Measurements from ENCODE around the gene SPAG4. TPM values are rescaled to one million over a fixed set of nuclear protein-coding genes. Genes with fewer than 3 reads are reported as not detected.

SPAG4 gene
- total RNA-seq, 3 donors from 2014 or later: 3.4 to 9.2 (median 3.4) TPM

DNA sequence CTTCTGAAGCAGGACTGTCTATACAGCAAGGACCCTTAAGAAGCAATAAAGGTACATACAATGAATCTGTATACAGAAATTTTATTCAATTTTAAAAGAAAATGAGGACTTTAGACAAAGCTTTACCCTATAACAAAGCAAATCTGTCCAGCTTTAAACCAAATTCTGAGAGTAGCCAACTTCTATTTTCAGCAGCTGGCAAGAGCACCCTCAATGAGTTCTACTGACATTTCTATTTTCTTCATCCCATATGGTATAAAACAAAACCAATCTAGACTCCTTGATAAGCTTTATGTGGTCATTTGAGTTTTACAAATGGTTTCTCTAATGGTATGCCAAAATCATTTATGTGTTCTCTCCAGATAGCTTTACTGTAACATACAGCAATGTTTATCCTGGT is 36.3 kb downstream of the SPAG4 start:
- H3K4me1 ChIP-seq: no peaks in the 10 kb centered on the region
- TF ChIP-seq, protein P1, sequence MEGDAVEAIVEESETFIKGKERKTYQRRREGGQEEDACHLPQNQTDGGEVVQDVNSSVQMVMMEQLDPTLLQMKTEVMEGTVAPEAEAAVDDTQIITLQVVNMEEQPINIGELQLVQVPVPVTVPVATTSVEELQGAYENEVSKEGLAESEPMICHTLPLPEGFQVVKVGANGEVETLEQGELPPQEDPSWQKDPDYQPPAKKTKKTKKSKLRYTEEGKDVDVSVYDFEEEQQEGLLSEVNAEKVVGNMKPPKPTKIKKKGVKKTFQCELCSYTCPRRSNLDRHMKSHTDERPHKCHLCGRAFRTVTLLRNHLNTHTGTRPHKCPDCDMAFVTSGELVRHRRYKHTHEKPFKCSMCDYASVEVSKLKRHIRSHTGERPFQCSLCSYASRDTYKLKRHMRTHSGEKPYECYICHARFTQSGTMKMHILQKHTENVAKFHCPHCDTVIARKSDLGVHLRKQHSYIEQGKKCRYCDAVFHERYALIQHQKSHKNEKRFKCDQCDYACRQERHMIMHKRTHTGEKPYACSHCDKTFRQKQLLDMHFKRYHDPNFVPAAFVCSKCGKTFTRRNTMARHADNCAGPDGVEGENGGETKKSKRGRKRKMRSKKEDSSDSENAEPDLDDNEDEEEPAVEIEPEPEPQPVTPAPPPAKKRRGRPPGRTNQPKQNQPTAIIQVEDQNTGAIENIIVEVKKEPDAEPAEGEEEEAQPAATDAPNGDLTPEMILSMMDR (IDR thresholded peaks at IDR 0.05): no peak
- no peak for TF ChIP-seq POLR2A (IDR thresholded peaks at IDR 0.05)
- H3K27ac ChIP-seq: no peak overlapping the region
- no peak for DNase-seq (ENCODE audit: low spot score in 2 of 2)
- H3K36me3 ChIP-seq: no peaks in the 10 kb centered on the region
- no peaks in the 10 kb centered on the region for H3K27me3 ChIP-seq
- H3K4me3 ChIP-seq: no peak overlapping the region
- intact Hi-C loops (cut with DNase I; ENCODE audit: low total_unique reads): no loop called here
- no peaks in the 10 kb centered on the region for H3K9me3 ChIP-seq

DNA sequence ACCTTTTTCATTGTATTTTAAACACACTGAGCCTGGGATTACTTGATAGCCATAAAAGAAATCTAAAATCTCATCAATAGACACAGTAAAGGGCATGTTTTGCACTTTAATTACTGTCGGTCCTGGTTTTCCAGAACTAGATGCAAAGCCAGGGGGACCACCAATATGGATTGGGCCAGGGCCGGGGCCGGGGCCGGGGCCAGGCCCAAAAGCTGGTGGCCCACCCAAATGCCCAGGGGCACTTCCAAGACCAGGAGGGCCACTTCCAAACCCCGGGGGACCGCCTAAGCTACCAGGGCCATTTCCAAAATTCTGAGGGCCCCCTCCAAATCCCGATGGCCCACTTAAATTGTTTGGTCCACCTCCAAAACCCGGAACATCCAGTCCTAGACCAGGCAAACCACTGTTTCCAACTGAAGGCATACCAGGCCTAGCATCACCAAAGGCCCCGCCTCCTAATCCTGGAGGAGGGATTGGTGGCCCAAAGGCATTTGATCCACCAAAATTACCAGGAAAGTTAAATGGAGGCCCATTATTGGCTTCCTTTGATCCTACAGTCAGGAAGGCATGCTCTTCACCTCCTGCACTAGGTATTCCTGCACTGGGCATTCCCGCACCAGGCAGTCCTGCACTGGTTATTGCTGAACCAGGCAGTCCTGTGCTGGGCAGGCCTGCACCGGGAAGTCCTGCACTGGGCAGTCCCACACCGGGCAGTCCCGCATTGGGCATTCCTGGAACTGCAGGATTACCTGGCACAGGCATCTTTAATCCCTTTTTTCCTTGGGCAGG is 37.2 kb downstream of the SPAG4 start:
- H3K4me1 ChIP-seq: peaks cover 0 to 5% of the 10 kb centered on the region in 2 donors
- TF ChIP-seq, protein P1 (IDR thresholded peaks at IDR 0.05): no peak
- TF ChIP-seq POLR2AphosphoS5 (IDR thresholded peaks at IDR 0.05): no peak
- TF ChIP-seq POLR2A (IDR thresholded peaks at IDR 0.05): no peak
- H3K4me3 ChIP-seq: no peak overlapping the region
- H3K9me3 ChIP-seq: no peaks in the 10 kb centered on the region
- intact Hi-C loops (cut with DNase I; ENCODE audit: low total_unique reads): no loop called here
- DNase-seq (ENCODE audit: low spot score in 2 of 2): no peak
- H3K36me3 ChIP-seq: no peaks in the 10 kb centered on the region
- H3K27ac ChIP-seq: no peak overlapping the region
- no peaks in the 10 kb centered on the region for H3K27me3 ChIP-seq

DNA sequence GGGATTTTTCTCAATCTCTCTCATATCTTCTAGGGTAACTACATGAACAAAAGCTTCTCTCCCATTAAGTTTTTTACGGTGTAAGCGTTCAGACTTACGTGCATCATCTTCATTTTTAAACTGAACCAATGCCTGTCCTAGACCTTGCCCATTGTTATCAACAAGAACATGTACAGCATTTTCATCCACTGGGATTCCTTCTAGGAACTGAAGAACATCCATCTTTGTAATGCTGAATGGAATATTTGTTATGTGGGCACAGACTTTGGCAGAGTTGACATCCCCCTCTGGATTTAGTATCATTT is 37.8 kb downstream of the SPAG4 start:
- DNase-seq (ENCODE audit: low spot score in 2 of 2): no peak
- Histone ChIP-seq H3K4me3 (no peak overlapping the region), H3K36me3 (no peaks in the 10 kb centered on the region), H3K27me3 (no peaks in the 10 kb centered on the region), H3K4me1 (peaks cover 0 to 8% of the 10 kb centered on the region in 2 donors), H3K27ac (no peak overlapping the region), H3K9me3 (no peaks in the 10 kb centered on the region)
- TF ChIP-seq POLR2AphosphoS5 (IDR thresholded peaks at IDR 0.05): no peak
- TF ChIP-seq, protein P1 (IDR thresholded peaks at IDR 0.05): no peak
- TF ChIP-seq POLR2A (IDR thresholded peaks at IDR 0.05): no peak
- intact Hi-C loops (cut with DNase I; ENCODE audit: low total_unique reads): no loop called here

DNA sequence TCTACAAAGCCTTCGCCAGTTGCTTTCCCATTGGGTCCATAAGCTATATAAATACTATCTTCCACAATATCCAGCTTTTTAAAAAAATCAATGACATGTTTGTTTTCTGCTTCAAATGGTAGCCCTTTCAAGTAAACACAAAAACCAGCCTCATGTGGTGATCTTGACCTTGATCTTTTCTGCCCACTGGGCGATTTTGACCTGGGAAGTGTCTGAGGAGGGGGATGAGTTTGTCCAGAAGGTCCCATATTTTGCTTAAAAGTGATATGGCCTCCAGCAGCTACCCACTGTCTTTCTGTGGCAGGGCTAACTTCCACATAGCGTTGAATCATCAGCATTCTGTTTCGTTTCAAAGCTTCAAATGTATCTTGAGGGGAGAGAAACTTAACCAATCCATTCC is 38.3 kb downstream of the SPAG4 start:
- no peak overlapping the region for H3K27ac ChIP-seq
- intact Hi-C loops (cut with DNase I; ENCODE audit: low total_unique reads): no loop called here
- H3K27me3 ChIP-seq: no peaks in the 10 kb centered on the region
- H3K9me3 ChIP-seq: no peaks in the 10 kb centered on the region
- H3K36me3 ChIP-seq: no peaks in the 10 kb centered on the region
- no peak for TF ChIP-seq POLR2AphosphoS5 (IDR thresholded peaks at IDR 0.05)
- TF ChIP-seq, protein P1 (IDR thresholded peaks at IDR 0.05): no peak
- no peak for TF ChIP-seq POLR2A (IDR thresholded peaks at IDR 0.05)
- H3K4me1 ChIP-seq: peaks cover 0 to 8% of the 10 kb centered on the region in 2 donors
- H3K4me3 ChIP-seq: no peak overlapping the region
- DNase-seq (ENCODE audit: low spot score in 2 of 2): no peak

DNA sequence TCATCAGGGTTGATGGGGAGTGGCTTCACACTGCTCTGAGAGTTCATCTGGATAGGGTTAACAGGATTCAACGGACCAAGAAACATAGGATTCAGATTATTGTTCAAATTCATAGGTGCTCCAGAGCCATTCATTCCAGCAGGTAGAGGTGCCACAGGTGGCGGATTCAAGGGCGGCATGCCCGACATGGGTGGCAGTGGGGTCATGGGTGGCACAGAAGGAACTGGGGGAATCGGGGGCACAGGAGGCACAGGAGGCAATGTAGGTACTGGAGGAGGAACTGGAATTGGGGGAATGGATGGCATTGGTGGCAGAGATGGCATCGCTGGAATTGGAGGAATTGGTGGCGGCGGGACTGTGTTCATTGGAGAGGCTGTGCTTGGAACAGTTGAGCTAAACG is 38.8 kb downstream of the SPAG4 start:
- H3K36me3 ChIP-seq: no peaks in the 10 kb centered on the region
- no peaks in the 10 kb centered on the region for H3K27me3 ChIP-seq
- H3K4me1 ChIP-seq: peaks cover 0 to 8% of the 10 kb centered on the region in 2 donors
- H3K27ac ChIP-seq: no peak overlapping the region
- H3K9me3 ChIP-seq: no peaks in the 10 kb centered on the region
- H3K4me3 ChIP-seq: no peak overlapping the region
- intact Hi-C loops (cut with DNase I; ENCODE audit: low total_unique reads): no loop called here
- no peak for DNase-seq (ENCODE audit: low spot score in 2 of 2)
- no peak for TF ChIP-seq POLR2A (IDR thresholded peaks at IDR 0.05)
- TF ChIP-seq POLR2AphosphoS5 (IDR thresholded peaks at IDR 0.05): no peak
- TF ChIP-seq, protein P1 (IDR thresholded peaks at IDR 0.05): no peak
